ENCODE measurements around the gene TBC1D24.

DNA sequence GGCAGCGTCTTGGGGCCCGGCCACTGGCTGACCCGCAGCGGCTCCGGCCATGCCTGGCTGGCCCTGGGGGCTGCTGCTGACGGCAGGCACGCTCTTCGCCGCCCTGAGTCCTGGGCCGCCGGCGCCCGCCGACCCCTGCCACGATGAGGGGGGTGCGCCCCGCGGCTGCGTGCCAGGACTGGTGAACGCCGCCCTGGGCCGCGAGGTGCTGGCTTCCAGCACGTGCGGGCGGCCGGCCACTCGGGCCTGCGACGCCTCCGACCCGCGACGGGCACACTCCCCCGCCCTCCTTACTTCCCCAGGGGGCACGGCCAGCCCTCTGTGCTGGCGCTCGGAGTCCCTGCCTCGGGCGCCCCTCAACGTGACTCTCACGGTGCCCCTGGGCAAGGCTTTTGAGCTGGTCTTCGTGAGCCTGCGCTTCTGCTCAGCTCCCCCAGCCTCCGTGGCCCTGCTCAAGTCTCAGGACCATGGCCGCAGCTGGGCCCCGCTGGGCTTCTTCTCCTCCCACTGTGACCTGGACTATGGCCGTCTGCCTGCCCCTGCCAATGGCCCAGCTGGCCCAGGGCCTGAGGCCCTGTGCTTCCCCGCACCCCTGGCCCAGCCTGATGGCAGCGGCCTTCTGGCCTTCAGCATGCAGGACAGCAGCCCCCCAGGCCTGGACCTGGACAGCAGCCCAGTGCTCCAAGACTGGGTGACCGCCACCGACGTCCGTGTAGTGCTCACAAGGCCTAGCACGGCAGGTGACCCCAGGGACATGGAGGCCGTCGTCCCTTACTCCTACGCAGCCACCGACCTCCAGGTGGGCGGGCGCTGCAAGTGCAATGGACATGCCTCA lies 3.1 kb upstream of the TBC1D24 start:
- TF ChIP-seq, protein P1, sequence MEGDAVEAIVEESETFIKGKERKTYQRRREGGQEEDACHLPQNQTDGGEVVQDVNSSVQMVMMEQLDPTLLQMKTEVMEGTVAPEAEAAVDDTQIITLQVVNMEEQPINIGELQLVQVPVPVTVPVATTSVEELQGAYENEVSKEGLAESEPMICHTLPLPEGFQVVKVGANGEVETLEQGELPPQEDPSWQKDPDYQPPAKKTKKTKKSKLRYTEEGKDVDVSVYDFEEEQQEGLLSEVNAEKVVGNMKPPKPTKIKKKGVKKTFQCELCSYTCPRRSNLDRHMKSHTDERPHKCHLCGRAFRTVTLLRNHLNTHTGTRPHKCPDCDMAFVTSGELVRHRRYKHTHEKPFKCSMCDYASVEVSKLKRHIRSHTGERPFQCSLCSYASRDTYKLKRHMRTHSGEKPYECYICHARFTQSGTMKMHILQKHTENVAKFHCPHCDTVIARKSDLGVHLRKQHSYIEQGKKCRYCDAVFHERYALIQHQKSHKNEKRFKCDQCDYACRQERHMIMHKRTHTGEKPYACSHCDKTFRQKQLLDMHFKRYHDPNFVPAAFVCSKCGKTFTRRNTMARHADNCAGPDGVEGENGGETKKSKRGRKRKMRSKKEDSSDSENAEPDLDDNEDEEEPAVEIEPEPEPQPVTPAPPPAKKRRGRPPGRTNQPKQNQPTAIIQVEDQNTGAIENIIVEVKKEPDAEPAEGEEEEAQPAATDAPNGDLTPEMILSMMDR (IDR thresholded peaks at IDR 0.05; ENCODE audit: insufficient read depth, low read length, poor library complexity, severe bottlenecking) = no peak
- TF ChIP-seq EZH2phosphoT487 (conservative IDR thresholded peaks at IDR 0.05; ENCODE audit: low read length) = no peak

All from SU-DHL-6 (cell line).